HG02798 (cell line): Measurements from ENCODE around the gene THAP9.
"Not testable (repeated sequence)": the region's sequence is repeated elsewhere in the genome, so short reads cannot be mapped to it uniquely, and the experiment has no call there.

ENCODE experiments used
- ATAC-seq: cut with Tn5 transposase; IDR thresholded peaks from one replicate; pipeline ENCODE4 v1.9.1; 2021; ENCODE audit warnings: mild to moderate bottlenecking; ENCODE audit not compliant: unreplicated experiment, poor library complexity

THAP9 gene, protein sequence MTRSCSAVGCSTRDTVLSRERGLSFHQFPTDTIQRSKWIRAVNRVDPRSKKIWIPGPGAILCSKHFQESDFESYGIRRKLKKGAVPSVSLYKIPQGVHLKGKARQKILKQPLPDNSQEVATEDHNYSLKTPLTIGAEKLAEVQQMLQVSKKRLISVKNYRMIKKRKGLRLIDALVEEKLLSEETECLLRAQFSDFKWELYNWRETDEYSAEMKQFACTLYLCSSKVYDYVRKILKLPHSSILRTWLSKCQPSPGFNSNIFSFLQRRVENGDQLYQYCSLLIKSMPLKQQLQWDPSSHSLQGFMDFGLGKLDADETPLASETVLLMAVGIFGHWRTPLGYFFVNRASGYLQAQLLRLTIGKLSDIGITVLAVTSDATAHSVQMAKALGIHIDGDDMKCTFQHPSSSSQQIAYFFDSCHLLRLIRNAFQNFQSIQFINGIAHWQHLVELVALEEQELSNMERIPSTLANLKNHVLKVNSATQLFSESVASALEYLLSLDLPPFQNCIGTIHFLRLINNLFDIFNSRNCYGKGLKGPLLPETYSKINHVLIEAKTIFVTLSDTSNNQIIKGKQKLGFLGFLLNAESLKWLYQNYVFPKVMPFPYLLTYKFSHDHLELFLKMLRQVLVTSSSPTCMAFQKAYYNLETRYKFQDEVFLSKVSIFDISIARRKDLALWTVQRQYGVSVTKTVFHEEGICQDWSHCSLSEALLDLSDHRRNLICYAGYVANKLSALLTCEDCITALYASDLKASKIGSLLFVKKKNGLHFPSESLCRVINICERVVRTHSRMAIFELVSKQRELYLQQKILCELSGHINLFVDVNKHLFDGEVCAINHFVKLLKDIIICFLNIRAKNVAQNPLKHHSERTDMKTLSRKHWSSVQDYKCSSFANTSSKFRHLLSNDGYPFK

DNA sequence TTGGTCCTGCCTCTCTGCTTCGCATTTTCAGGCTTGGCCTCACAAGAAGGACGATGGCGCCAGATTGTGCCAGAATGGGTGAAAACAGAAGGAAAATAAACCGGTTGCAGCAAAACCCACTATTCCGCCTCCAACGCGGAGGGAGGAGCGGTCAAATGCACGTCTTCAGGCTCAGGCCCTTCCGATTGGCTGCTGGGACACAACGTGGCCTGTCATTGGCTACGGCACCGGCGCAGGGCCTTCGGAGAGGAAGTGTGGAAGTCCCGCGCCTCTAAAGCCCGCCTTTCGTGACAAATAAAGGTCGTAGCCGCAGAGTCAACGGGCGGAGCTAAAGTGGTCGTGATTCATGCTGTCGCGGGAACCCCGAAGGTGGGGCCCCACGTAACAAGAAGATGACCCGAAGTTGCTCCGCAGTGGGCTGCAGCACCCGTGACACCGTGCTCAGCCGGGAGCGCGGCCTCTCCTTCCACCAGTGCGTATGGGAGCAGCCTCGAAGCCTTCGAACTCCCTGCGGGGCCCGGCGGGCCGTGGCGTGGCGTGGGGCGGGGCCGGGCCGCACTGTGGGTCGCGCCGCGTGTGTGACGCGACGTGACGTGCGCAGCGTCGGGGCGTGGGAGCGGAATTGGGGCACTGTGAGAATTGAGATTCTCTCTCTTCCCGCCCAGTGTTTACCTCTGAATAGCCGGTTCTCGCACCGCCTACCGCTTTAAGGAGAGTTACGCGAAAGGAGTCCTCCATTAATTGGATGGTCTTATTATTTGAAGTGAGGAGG, at the start of gene THAP9:
Gene THAP9 (plus strand): TSS at position 325 of the 772 bp plus-strand sequence. CDS start 68 bp downstream, at position 393.
- ATAC-seq: peak; percentile 95

DNA sequence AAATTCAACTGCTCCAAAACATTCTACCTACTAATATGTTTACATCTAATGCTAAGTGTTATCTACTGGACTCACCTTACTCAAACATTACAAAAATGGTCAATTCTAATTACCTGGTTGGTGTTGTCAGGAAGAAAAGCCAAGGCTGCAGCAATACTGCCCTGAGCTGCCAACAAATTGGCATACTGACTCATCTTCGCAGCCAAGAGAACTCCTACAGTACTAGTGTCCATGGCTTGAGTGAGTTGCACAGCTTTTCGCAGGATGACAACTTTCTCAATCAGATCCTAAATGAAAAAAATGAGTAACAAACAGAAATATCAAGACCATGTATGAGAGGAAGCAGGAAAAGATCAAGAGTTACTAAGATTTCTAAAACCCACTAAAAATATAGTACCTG, 49.2 kb upstream of the THAP9 start:
- ATAC-seq: no peak

DNA sequence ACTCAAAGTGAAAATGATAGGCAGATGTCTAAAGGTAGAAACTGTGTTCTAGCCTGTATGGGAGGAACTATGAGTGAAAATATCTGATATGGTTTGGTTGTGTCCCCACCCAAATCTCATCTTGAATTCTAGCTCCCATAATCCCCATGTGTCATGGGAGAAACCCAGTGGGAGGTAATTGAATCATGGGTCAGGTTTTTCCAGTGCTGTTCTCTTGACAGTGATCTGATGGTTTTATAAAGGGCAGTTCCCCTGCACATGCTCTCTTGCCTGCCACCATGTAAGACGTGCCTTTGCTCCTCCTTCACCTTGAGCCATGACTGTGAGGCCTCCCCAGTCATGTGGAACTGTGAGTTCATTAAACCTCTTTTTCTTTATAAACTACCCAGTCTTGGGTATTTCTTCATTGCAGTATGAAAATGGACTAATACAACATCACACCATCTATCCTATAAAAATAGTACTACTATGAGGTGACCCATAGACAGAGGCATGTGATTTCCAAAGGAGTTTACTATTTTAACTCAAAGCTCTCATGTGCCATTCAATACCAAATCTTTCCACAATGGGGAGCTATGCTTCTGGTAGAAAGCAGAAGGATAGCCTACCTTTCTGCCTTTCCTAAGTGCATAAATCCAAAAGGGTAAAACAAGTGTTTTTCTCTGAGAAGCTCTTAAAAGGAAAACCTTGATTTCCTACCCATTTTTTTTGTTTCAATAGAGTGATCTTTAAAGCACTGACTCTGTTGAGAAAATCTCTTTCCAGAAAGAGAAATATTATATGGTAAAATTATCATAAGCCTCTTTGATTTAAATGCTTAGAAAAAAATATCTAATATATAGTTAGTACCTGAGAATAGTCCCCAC, 48.4 kb upstream of the THAP9 start:
- ATAC-seq: no peak

DNA sequence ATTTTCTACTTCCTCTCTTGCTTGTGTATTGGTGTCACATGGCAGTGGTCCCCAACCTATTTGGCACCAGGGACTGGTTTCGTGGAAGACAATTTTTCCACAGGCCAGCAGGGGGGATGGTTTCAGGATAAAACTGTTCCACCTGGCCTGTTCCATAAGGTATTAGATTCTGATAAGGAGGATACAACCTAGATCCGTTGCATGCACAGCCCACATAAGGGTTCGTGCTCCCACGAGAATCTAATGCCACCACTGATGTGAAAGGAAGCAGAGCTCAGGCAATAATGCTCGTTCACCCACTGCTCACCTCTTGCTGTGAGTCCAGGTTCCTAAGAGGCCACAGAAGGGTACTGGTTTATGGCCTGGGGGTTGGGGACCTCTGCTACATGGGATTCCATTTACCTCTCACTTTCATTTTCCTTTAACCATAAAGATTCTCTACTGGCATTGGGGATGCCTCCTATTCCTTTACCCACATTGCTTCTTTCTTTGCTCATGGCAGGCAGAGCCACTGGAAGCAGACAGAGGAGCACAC, 47.7 kb upstream of the THAP9 start:
- no peak for ATAC-seq

DNA sequence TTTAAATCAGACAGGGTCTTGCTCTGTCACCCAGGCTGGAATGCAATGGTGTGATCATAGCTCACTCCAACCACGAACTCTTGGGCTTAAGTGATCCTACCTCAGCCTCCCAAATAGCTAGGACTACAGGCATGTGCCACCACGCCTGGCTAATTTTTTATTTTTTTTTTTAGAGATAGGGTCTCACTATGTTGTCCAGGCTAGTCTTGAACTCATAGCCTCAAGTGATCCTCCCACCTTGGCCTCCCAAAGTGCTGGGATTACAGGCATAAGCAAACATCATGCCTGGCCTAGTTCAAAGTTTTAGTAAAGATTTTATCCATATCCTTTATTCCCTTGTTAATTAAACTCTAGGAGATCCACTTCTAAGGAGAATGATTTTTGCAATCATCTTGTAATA, 40.0 kb upstream of the THAP9 start:
- not testable (repeated sequence) for ATAC-seq

DNA sequence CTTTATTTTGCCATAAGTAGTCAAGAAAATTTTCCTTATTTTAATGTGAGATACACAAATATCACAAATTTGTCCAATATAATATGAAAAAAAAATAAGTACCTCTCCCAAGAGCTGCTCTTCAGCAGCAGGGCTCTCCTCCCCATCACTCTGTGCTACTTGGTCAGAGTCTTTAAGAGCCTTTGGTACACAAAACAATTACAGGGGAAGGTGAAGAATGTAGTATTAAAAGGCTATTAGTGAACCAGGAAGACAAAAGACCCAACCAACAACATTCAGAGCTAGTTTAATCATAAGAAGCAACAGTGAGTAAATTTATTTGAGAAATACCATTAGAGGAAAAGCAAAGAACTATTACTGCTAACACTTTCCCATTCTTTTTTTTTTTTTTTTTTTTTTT, 39.0 kb upstream of the THAP9 start:
- ATAC-seq: no peak

DNA sequence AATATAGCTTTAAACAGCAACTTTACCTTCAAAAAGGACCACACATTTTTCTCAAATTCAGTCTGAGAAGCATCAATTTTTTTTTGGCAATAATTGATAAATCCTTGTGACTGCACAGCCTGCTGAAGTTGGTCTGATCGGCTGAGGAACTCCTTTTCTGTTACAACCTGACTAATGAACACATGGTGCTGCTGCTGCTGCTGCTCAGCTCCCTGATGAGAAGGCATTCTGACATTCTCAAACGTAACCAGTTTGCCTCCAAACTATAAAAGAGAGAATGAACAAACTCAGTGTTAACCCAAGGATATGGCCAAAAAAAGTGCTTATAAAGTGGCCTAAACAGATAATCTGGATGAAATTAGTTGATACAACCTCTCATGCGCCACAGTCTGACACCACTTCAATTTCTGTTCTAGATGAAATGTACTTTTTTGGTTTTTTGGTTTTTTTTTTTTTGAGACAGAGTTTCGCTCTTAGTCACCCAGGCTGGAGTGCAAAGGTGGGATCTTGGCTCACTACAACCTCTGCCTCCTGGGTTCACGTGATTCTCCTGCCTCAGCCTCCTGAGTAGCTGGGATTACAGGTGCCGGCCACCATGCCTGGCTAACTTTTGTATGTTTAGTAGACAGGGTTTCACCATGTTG, 36.1 kb upstream of the THAP9 start:
- no peak for ATAC-seq

DNA sequence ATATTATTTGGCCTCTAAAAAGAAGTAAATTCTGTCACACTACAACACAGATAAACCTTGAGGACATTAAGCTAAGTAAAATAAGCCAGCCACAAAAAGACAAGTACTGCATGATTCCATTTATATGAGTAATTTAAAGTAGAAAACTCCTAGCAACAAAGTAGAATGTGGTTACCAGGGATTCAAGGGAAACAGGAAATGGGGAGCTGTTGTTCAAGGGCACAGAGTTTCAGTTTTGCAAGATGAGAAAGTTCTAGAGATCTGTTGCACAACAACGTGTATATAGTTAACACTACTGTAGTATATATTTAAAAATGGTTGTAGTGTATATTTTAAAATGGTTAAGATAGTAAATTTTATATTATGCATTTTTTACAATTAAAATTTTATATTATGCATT, 34.9 kb upstream of the THAP9 start:
- no peak for ATAC-seq

DNA sequence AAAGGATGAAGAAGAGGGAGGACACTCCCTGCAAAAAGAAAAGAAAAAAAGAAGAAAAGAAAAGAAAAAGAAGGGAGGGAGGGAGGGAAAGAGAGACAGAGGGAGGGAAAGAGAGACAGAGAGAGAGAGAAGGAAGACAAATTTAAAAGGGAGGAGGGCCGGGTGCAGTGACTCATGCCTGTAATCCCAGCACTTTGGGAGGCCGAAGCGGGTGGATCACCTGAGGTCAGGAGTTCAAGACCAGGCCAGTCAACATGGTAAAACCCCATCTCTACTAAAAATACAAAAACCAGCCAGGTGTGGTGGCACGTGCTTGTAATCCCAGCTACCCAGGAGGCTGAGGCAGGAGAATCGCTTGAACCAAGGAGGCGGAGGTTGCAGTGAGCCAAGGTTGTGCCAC, 34.5 kb upstream of the THAP9 start:
- ATAC-seq: not testable (repeated sequence)

DNA sequence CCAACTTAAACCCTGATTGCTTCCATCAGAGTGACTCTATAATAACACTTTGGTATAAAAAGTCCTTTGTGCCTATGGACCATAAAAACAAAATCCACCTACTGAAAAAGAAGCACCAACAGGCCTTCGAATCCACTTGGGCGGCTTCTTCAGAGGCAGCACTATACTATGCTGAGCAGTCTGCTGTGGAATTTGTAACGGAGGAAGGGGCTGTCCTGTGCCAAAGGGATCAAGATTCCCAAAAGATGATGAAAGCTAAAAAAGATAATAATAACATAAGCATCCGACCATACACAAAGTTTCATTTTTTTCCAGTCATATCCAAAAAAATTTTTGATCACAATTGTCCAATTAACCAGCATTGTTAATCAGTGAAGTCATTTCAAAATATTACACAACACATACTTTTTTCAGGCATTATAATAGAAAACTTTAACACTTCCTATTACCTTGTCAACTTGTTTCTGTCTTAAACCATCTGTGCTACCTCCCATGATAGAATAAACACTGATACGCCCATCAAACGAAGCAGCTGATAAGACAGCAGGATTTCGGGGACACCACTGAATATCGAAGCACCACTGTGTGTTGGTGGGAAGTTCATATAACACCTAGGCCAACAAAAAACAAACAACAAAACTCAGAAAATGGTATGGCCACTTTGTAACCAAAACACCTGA, 33.7 kb upstream of the THAP9 start:
- ATAC-seq: no peak

DNA sequence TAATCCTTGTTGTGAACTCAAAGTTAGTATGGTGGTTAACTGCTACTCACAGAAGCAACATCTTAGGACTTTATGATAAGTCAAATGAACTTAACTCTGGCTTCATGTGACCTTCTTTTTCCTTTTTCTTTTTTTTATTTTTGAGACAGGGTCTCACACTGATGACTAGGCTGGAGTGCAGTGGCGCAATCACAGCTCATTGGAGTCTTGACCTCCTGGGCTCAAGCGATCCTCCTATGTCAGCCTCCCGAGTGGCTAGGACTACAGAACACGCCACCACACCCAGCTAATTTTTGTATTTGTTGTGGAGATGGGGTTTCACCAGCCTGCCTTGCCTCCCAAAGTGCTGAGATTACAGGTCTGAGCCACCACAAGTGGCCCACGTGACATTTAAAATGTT, 32.0 kb upstream of the THAP9 start:
- no peak for ATAC-seq

DNA sequence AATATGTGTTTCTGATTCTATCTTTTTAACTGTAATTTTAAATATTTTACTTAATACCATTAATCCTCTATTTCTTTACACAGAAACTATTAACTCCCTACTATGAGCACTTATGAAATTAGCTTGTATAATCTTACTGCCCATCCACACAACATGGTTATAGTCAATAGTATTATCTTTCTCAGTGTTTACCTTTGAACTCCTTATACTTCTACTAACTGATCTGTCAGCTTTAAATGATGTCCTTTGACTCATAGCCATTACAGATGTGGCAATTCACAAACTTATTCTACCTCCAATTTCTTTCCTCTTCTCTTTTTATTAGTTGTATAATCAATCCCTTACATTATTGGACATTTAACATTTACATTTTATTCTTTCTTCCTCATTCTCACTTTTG, 15.1 kb upstream of the THAP9 start:
- no peak for ATAC-seq

DNA sequence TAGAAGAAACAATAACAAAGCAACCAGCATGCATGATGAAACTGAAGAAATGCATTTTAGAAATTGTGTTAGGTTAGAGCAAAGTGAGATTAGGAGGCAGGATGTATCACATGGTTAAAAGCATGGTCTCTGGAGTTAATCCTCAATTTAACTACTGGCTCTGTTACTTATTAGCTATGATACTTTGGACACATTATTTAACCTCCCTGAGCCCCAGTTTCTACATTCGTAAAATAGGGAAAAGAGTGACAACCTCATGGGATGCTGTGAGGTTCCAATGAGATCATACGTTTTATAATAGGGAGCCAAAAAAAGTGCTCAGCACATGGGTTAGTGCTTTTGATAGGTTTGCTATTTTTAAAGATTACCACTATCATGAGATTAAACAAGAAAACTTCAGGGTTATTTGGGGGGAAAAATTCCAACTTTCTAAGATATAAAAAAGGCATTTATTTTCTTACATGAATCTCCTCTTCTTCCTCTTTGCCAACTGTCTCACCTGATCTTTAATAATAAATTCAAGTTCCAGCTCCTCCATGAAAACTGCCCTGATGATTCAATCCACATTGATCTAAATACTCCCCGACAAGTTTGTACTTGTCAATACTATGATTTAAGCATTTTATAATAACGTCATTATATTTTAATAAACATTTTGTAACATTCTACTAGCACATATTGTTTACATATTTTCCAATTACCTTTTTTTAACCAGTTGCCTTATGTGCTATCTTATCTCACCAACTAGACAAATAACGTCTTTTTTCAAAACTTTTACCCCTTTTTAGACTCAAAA, 14.2 kb upstream of the THAP9 start:
- ATAC-seq: no peak

DNA sequence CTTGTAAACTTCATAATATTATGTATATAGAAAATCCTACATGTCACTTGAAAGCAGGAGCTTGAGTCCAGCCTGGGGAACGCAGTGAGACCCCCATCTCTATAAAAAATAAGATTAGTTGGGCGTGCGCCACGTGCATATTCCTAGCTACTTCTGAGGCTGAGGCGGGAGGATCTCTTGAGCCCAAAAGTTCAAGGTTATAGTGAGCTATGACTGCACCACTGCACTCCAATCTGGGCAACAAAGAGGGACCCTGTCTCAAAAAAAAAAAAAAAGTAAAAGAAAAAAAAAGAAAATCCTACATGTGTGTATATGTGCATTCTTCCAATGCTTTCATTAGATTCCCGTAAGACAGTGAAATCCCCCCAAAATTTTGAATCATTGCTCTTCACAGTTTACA, 11.2 kb upstream of the THAP9 start:
- ATAC-seq: no peak

DNA sequence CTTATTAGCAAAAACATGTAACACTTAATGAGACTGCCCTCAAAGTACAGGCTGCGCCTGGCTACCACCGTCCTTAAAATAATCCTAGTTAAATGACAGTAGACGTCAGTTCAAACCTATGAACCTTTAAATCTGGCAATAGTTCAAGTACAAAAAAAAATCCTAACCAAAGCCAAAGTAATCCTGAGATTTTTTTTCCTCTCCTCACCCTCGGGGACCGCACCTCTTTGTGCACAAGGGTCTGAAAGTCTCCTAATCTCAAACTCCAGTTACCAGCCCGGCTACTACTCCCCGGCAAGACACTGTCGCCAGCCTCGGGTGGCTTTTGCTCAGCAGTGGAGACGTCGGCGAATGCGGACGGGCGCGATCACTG, 10.0 kb upstream of the THAP9 start:
- no peak for ATAC-seq

DNA sequence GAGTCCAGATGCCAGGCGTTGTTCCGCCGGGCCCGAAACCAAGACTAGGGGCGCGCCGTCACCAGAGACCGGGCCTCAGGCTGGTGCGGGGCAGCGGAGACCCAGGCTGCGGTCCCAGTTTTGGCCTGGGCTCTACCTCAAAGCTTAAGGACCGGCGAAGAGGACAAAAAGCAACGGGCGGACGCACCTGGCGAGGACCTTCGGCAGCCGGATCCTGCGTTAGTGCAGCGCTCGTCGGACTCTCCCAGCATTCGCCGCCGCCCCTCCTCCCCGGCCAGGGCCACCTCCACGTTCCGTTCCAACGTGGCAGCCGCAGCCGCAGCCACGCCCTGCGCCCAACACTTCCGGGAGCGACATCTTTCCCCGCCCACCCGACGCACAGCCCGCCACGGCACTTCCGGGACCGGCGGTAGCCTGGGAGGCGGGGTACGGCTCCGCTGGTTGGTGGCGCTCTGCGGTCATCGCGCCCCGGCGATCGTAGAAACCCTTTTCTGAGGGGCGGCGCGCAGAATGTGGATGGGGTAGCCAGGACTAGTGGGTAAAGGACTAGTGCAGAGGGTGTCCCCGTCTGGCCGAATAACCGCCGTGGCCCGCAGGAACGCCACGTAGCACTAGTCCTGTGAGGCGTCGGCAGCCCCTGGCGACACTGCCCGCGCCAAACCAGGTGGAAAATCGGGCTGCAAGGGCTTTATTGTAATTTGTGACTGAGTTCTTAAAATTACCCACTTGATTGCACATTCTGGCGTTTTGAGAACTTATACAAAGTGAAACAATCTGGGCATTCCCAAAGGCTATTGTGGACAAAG, 9.4 kb upstream of the THAP9 start, which contains the start of gene SEC31A:
Gene SEC31A (minus strand): TSS at position 253 of the 806 bp plus-strand sequence. CDS start 9,217 bp downstream, outside the sequence.
- ATAC-seq: peak; percentile 96
